ENCODE measurements around the gene RGS3.

DNA sequence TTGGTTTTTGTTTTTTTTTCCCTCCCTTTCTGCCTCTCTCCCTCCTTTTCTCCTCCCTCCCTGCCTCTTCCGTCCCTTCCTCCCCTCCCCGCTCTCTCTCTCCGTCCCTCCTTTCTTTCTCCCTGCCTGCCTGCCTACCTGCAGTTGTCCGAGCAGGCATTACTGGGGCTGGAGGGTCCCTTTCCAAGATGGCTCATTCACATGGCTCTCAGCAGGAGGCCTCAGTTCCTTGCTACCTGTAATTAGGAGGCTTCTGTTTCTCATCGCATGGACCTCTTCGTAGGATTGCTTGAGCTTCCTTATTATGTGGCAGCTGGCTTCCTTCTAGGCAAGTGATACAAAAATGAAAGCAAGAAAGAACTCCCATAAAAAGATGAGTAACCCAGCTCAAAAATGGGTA, 8.0 kb downstream of the RGS3 start:
- TF ChIP-seq EZH2phosphoT487 (IDR thresholded peaks at IDR 0.05; ENCODE audit: insufficient read depth, low read depth) (no peak), EZH2 (IDR thresholded peaks at IDR 0.05; ENCODE audit: insufficient read depth, poor library complexity, severe bottlenecking) (no peak)

All from GM23248 (cell line).